GM06990 (cell line): ENCODE results near the gene JPH4.

Experiments
- DNase-seq: peaks from one replicate; pipeline ENCODE4 v3.0.0-alpha.2; 2011; ENCODE audit not compliant: insufficient read length; ENCODE audit errors: extremely low read depth
- H3K27me3 ChIP-seq: replicated peaks from 2 replicates; pipeline ENCODE4 v1.6.0; 2011; ENCODE audit warnings: low read length; ENCODE audit not compliant: control insufficient read depth, insufficient read depth
- H3K36me3 ChIP-seq: 2 replicates; pipeline ENCODE4 v1.5.1; 2011; ENCODE audit warnings: low read length; ENCODE audit not compliant: control insufficient read depth, insufficient read depth
- H3K4me3 ChIP-seq: replicated peaks from 2 replicates; pipeline ENCODE4 v1.5.1; 2011; ENCODE audit warnings: low read depth, mild to moderate bottlenecking, control low read depth, low read length
- CTCF ChIP-seq: IDR thresholded peaks from 2 replicates; pipeline ENCODE4 v1.5.1; 2011; ENCODE audit warnings: low read length, control low read depth, mild to moderate bottlenecking, inconsistent platforms; ENCODE audit not compliant: insufficient read depth, poor library complexity, severe bottlenecking

JPH4 gene

GRCh38 chr14:23615856-23616255 lies 37.3 kb upstream of the JPH4 start:
- DNase-seq = no peak
- H3K36me3 ChIP-seq = no peaks in the 10 kb centered on the region
- H3K4me3 ChIP-seq = no peak overlapping the region
- no peak for TF ChIP-seq CTCF
- H3K27me3 ChIP-seq = no peaks in the 10 kb centered on the region

GRCh38 chr14:23614395-23614828 lies 35.8 kb upstream of the JPH4 start:
- TF ChIP-seq CTCF = no peak
- Histone ChIP-seq H3K4me3 (no peak overlapping the region), H3K36me3 (no peaks in the 10 kb centered on the region), H3K27me3 (no peaks in the 10 kb centered on the region)
- DNase-seq = no peak

GRCh38 chr14:23613242-23614070 lies 34.9 kb upstream of the JPH4 start:
- no peak for TF ChIP-seq CTCF
- Histone ChIP-seq H3K36me3 (no peaks in the 10 kb centered on the region), H3K27me3 (no peaks in the 10 kb centered on the region), H3K4me3 (no peak overlapping the region)
- no peak for DNase-seq

- Histone ChIP-seq H3K27me3 (no peaks in the 10 kb centered on the region), H3K36me3 (no peaks in the 10 kb centered on the region), H3K4me3 (no peak overlapping the region)
- DNase-seq = no peak
- no peak for TF ChIP-seq CTCF
Measured at GRCh38 chr14:23612802-23613201, 34.2 kb upstream of the JPH4 start.

GRCh38 chr14:23612354-23612732 lies 33.8 kb upstream of the JPH4 start:
- H3K27me3 ChIP-seq = no peaks in the 10 kb centered on the region
- DNase-seq = no peak
- no peaks in the 10 kb centered on the region for H3K36me3 ChIP-seq
- TF ChIP-seq CTCF = no peak
- H3K4me3 ChIP-seq = no peak overlapping the region
